Measurements from ENCODE around the gene MGAT5B. TPM values are rescaled to one million over a fixed set of nuclear protein-coding genes. Genes with fewer than 3 reads are reported as not detected.

MGAT5B gene, protein sequence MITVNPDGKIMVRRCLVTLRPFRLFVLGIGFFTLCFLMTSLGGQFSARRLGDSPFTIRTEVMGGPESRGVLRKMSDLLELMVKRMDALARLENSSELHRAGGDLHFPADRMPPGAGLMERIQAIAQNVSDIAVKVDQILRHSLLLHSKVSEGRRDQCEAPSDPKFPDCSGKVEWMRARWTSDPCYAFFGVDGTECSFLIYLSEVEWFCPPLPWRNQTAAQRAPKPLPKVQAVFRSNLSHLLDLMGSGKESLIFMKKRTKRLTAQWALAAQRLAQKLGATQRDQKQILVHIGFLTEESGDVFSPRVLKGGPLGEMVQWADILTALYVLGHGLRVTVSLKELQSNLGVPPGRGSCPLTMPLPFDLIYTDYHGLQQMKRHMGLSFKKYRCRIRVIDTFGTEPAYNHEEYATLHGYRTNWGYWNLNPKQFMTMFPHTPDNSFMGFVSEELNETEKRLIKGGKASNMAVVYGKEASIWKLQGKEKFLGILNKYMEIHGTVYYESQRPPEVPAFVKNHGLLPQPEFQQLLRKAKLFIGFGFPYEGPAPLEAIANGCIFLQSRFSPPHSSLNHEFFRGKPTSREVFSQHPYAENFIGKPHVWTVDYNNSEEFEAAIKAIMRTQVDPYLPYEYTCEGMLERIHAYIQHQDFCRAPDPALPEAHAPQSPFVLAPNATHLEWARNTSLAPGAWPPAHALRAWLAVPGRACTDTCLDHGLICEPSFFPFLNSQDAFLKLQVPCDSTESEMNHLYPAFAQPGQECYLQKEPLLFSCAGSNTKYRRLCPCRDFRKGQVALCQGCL
- total RNA-seq = under 1 TPM in 2 of 4 donors, not detected in 2; 0.12 to 0.63 TPM

DNA sequence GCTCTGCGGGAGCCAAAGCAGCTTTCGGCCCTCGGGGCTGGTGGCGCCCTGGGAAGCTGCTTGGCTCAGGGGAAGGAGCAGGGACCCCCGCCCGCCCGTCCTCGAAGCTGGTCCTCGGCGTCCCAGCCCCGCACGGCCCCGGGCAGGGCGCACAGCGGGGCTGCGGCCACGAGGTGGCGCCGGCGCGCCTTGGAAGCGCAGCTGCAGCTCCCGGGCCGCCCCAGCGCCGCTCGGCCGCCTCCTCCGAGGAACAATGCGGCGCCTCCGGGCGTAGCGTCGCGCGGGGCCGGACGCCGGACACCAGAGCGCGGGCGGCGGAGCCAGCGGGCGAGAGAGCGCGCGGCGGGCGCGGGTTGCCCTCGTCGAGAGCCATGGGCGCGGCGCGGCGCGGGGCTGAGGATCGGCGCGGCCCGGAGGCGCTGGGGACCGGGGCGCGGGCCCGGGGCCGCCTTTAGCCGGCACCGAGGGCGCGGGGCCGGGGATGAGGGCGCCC, at the start of gene MGAT5B:
MGAT5B (plus strand) TSS at position 229 of the 493 bp plus-strand sequence. CDS start 626 bp downstream, outside the sequence.
- ATAC-seq (ENCODE audit: low FRiP score) (peak; percentile 88), DNase-seq (ENCODE audit: low spot score) (peak; percentile 45)
- TF ChIP-seq, protein P1, sequence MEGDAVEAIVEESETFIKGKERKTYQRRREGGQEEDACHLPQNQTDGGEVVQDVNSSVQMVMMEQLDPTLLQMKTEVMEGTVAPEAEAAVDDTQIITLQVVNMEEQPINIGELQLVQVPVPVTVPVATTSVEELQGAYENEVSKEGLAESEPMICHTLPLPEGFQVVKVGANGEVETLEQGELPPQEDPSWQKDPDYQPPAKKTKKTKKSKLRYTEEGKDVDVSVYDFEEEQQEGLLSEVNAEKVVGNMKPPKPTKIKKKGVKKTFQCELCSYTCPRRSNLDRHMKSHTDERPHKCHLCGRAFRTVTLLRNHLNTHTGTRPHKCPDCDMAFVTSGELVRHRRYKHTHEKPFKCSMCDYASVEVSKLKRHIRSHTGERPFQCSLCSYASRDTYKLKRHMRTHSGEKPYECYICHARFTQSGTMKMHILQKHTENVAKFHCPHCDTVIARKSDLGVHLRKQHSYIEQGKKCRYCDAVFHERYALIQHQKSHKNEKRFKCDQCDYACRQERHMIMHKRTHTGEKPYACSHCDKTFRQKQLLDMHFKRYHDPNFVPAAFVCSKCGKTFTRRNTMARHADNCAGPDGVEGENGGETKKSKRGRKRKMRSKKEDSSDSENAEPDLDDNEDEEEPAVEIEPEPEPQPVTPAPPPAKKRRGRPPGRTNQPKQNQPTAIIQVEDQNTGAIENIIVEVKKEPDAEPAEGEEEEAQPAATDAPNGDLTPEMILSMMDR (IDR thresholded peaks at IDR 0.05) = peak in 2 of 3 donors; percentile 41 to 96

DNA sequence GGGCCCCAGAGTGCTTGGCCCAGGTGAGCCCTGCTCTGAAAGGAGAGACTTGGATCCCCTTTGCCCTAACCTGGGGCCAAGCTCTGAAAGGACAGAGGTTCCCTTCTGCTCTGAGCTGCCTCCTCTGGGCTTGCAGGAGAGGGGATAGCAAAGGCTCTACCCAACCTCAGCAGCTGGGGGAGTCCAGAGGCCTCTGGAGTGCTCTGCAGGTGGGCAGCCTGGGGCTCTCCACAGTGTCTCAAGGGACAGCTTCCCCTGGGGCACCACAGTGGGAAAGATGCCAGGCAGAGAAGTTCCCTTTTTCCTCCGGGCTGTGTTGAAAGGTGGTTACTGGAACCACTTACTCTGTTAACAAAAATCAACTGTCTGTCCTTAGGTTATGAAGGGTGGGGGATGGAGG, 48.2 kb upstream of the MGAT5B start:
- TF ChIP-seq, protein P1 (IDR thresholded peaks at IDR 0.05) = no peak
- no peak for DNase-seq (ENCODE audit: low spot score)
- no peak for ATAC-seq (ENCODE audit: low FRiP score)

DNA sequence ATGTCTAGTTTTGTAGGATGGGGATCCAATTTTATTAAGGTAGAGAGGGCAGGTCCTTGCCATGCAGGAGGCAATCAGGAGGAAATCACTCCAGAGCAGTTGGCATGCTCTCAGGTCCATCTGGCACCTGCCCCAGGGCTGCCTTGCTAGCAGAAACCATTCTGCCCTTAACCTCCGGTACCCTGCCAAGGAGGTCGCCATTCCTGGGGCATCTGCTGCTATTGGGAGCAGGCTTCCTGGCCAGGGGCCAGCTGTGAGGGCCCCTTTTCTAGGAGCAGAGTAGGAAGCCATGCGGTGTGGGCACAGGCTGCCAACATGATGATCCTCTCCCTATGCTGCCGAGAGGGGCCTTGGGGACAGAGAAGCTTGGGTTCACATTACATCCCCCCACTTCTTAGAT, 47.6 kb upstream of the MGAT5B start:
- TF ChIP-seq, protein P1 (IDR thresholded peaks at IDR 0.05) = no peak
- ATAC-seq (ENCODE audit: low FRiP score) (no peak), DNase-seq (ENCODE audit: low spot score) (no peak)

DNA sequence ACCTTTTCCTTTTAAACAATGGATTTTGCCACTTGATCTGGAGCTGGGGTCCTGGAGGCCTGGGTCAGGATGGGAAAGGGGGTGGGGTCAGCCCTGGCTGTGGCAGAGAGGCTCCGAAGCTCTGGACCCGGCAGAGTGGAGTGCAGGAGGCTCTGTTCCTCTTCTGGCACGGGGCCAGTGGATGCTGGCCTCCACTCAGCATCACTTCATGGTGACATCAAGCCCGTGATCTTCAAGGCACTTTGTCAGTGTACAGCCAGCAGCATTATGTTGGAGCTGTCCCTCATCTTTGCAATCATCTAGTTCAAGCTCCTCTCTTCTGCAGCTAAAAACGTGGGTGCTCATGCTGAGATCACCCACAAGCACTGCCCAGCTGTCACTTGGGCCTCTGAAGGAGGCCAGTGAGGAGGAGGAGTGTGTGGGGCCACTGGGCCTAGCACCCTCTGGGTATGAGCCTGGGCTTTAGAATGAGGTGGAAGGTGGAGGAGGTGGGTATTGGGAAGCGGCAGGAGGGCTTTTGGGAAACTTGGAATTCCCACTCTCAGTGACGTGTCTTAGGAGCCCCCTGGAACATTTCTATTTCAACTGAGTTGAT, 45.9 kb upstream of the MGAT5B start:
- DNase-seq (ENCODE audit: low spot score) = no peak
- ATAC-seq (ENCODE audit: low FRiP score) = no peak
- TF ChIP-seq, protein P1 (IDR thresholded peaks at IDR 0.05) = no peak

DNA sequence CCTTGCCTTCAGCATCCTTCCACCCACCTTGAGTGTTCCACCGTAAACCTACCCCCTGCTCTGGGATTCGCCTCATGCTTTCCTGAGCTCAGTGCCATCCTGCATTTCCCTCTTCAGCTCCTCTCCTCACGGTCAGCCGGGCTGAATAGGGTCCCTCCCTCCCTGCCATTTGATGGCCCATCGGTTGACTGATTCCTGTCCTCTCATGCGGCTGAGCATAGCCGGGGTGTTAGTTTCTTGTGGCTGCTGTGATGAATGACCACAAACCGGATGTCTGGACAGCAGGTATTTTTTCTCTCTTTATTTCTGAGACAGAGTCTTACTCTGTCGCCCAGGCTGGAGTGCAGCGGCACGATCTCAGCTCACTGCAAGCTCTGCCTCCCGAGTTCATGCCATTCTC, 44.1 kb upstream of the MGAT5B start:
- DNase-seq (ENCODE audit: low spot score) = no peak
- TF ChIP-seq, protein P1 (IDR thresholded peaks at IDR 0.05) = no peak
- no peak for ATAC-seq (ENCODE audit: low FRiP score)

DNA sequence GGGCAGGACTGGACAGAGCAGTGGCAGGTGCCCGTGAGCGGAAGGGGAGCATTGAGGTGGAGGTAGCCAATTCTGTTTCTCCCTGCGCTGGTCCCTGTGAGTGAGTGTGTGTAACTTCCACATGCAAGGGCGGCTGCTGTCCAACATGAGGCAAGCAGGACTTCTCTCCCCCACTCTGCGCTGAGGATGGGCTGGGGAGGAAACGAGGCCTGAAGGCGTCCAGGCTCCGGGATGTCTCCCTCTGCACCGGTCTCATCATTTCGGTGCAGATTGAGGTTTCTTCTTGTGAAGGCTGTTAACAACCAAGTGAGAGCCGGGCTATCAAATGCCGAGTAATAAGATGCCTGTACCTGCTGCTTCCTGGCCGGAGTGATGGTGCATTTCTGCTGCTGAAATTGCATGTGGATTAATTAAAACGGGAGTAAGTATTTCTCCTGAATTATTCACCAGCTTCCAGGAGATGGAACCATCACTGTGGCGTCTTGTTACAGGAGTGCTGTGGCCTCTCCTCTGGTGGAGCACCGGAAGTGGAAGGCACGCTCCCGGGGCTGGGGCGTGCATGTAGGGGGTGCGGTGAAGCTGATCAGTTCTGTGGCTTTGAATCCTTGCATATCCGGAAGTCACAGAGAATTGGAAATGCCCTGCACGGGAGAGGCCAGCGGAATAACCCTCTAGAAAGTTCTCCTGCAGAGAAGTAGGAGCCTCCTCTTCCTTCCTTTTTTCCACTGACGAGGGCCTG, 41.7 kb upstream of the MGAT5B start:
- TF ChIP-seq, protein P1 (IDR thresholded peaks at IDR 0.05) = no peak
- DNase-seq (ENCODE audit: low spot score) (no peak), ATAC-seq (ENCODE audit: low FRiP score) (no peak)

All from omental fat pad (tissue), 4 donors.